ENCODE data around the gene FAAP20. TPM values are rescaled to one million over a fixed set of nuclear protein-coding genes. Genes with fewer than 3 reads are reported as not detected.

Gene FAAP20
- polyA plus RNA-seq, 2 of the 4 experiments (the other 2 are of a cell fraction), result 5.1 to 26.0 TPM

DNA sequence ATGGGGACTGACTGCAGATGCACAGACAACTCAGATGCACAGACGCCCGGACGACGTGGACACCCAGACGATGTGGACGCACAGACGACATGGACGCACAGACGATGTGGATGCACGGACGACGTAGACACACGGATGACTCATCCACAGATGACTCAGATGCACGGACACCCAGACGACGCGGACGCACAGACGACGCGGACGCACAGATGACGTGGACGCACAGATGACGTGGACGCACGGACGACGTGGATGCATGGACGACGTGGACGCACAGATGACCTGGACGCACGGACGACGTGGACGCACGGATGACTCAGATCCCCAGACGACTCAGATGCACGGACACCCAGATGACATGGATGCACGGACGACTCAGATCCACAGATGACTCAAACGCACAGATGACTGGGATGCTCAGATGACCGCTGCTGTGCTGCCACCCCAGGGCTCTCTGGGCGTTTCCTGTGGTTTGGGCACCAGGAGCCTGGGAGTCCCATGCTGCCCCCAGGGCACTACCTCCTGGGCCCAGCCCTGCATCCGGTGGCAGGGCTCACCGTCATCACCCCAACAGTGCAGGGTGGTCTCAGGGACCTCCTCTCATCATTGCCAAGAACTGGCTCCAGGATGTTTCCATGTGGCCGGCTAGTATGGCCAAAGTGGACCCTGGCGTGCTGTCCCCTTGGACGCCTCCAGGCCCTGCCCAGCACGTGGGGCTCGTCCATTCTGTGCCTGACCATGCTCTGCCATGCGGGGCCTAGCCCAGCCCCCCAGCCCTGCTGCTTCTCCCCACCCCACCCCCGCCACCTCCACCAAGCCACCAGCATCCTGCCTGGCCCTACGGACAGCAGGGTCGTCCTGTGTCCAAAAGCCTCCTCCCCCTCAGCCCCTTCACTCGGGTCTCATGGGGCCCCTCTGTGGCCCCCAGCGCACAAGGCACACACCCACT lies 14.0 kb downstream of the FAAP20 start:
- no peak for FAIRE-seq
- ChIA-PET POLR2A (no interaction called here), CTCF (interaction anchor here (1.5 kb wide), 1 partner anchor 14 kb away, joined by 4 read pairs; the partner anchor contains the start of gene FAAP20)
- TF ChIP-seq FOSL2 (IDR thresholded peaks at IDR 0.05) (no peak), FOSL2 (CRISPR knock-in tag; IDR thresholded peaks at IDR 0.05) (peak; percentile 72)
- TF ChIP-seq, protein P1, sequence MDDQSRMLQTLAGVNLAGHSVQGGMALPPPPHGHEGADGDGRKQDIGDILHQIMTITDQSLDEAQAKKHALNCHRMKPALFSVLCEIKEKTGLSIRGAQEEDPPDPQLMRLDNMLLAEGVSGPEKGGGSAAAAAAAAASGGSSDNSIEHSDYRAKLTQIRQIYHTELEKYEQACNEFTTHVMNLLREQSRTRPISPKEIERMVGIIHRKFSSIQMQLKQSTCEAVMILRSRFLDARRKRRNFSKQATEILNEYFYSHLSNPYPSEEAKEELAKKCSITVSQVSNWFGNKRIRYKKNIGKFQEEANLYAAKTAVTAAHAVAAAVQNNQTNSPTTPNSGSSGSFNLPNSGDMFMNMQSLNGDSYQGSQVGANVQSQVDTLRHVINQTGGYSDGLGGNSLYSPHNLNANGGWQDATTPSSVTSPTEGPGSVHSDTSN (IDR thresholded peaks at IDR 0.05), result no peak
- H3K4me2 ChIP-seq, result no peak overlapping the region
- no peaks in the 10 kb centered on the region for H3K4me1 ChIP-seq
- WGBS (ENCODE audit: missing lambda C conversion rate), result 86% methylated on average over 52 of the region's 58 CpGs
- H3K27ac ChIP-seq, result no peak overlapping the region
- no peak overlapping the region for H3K4me3 ChIP-seq
- H3K9me3 ChIP-seq, result no peaks in the 10 kb centered on the region
- DNase-seq (ENCODE audit: low read depth in 1 of 2, low spot score in 1 of 2), result no peak
- ATAC-seq, result no peak

DNA sequence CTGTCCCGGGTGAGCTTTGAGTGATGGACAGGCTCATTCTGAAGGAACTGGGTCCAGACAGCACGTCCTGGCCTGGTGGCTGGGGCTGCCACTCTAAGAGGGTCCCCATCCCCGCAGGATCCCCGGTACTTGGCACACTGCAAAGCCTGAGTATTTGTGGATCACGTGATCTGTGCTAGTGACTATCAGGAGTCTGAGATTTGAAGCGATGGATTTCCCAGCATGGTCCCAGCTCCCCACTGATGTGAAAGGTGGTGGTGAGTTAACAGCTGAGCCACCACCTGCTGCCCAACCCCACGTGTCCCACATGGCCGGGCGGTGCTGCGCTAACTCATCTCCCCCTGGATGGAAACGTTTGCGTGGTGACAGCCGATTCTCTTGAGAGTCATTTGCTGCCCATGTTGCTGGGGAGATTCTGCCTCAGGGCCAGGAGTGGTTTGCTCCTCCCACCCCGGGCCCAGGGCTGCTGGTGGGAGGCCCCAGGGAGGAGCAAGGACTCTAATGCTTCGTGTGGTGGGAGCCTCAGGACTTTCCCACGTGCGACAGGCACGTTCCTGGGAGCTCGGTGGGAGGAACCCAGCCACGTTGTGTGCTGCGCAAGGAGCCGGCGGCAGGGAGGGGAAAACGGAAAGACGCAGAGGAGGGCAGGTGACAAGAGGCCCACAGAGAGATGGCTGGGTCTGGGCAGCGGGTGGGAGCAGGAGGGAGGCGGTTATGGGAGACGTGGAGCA lies 15.1 kb downstream of the FAAP20 start:
- no peak for ATAC-seq
- FAIRE-seq, result no peak
- no peaks in the 10 kb centered on the region for H3K4me1 ChIP-seq
- ChIA-PET POLR2A (no interaction called here), CTCF (interaction anchor here (1.5 kb wide), 1 partner anchor 15 kb away, joined by 4 read pairs; the partner anchor contains the start of gene FAAP20)
- H3K4me2 ChIP-seq, result no peak overlapping the region
- no peak overlapping the region for H3K27ac ChIP-seq
- TF ChIP-seq SREBF2 (IDR thresholded peaks at IDR 0.05) (no peak), MYC (IDR thresholded peaks at IDR 0.05; ENCODE audit: borderline replicate concordance, low read length) (no peak), HOXB5 (CRISPR knock-in tag; IDR thresholded peaks at IDR 0.05) (no peak), HDAC2 (IDR thresholded peaks at IDR 0.05) (no peak), TP53 (CRISPR knock-in tag; IDR thresholded peaks at IDR 0.05) (no peak), RCOR1 (IDR thresholded peaks at IDR 0.05; ENCODE audit: low read depth, low read length) (no peak), NR3C1 (IDR thresholded peaks at IDR 0.05) (no peak), TFCP2L1 (CRISPR knock-in tag; IDR thresholded peaks at IDR 0.05) (no peak)
- TF ChIP-seq, protein P2, sequence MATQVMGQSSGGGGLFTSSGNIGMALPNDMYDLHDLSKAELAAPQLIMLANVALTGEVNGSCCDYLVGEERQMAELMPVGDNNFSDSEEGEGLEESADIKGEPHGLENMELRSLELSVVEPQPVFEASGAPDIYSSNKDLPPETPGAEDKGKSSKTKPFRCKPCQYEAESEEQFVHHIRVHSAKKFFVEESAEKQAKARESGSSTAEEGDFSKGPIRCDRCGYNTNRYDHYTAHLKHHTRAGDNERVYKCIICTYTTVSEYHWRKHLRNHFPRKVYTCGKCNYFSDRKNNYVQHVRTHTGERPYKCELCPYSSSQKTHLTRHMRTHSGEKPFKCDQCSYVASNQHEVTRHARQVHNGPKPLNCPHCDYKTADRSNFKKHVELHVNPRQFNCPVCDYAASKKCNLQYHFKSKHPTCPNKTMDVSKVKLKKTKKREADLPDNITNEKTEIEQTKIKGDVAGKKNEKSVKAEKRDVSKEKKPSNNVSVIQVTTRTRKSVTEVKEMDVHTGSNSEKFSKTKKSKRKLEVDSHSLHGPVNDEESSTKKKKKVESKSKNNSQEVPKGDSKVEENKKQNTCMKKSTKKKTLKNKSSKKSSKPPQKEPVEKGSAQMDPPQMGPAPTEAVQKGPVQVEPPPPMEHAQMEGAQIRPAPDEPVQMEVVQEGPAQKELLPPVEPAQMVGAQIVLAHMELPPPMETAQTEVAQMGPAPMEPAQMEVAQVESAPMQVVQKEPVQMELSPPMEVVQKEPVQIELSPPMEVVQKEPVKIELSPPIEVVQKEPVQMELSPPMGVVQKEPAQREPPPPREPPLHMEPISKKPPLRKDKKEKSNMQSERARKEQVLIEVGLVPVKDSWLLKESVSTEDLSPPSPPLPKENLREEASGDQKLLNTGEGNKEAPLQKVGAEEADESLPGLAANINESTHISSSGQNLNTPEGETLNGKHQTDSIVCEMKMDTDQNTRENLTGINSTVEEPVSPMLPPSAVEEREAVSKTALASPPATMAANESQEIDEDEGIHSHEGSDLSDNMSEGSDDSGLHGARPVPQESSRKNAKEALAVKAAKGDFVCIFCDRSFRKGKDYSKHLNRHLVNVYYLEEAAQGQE (IDR thresholded peaks at IDR 0.05), result no peak
- TF ChIP-seq, protein P3, sequence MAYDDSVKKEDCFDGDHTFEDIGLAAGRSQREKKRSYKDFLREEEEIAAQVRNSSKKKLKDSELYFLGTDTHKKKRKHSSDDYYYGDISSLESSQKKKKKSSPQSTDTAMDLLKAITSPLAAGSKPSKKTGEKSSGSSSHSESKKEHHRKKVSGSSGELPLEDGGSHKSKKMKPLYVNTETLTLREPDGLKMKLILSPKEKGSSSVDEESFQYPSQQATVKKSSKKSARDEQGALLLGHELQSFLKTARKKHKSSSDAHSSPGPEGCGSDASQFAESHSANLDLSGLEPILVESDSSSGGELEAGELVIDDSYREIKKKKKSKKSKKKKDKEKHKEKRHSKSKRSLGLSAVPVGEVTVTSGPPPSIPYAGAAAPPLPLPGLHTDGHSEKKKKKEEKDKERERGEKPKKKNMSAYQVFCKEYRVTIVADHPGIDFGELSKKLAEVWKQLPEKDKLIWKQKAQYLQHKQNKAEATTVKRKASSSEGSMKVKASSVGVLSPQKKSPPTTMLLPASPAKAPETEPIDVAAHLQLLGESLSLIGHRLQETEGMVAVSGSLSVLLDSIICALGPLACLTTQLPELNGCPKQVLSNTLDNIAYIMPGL (CRISPR knock-in tag; IDR thresholded peaks at IDR 0.05; ENCODE audit: borderline replicate concordance), result no peak
- WGBS (ENCODE audit: missing lambda C conversion rate), result 79% methylated on average over 23 of the region's 28 CpGs
- DNase-seq (ENCODE audit: low read depth in 1 of 2, low spot score in 1 of 2), result no peak
- H3K4me3 ChIP-seq, result no peak overlapping the region
- H3K9me3 ChIP-seq, result no peaks in the 10 kb centered on the region

DNA sequence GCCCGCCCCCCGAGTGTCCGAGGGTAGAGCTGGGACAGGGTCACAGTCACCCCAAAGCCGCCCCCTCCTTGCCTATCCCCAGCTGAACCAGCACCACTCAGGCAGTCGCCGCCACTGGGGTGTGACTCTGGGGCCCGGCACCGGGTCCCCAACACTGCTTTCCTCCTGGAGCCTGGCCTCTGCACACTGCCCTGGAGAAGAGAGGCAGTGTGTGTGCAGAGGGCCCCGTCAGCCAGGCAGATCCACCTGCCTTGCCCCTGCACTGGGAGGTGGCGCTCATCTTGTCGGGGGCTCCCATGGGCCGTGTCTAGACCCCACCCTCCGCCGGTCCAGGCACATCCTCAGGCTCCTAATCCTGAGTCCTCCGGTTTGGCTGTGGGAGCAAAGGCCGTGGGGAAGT lies 15.7 kb downstream of the FAAP20 start:
- 70% methylated on average over 9 of the region's 16 CpGs for WGBS (ENCODE audit: missing lambda C conversion rate)
- H3K4me2 ChIP-seq, result no peak overlapping the region
- H3K4me1 ChIP-seq, result no peaks in the 10 kb centered on the region
- FAIRE-seq (no peak), DNase-seq (ENCODE audit: low read depth in 1 of 2, low spot score in 1 of 2) (no peak), ATAC-seq (no peak)
- no peaks in the 10 kb centered on the region for H3K9me3 ChIP-seq
- TF ChIP-seq HEYL (CRISPR knock-in tag; IDR thresholded peaks at IDR 0.05), result no peak
- no peak for TF ChIP-seq CEBPB (IDR thresholded peaks at IDR 0.05)
- TF ChIP-seq EP300 (IDR thresholded peaks at IDR 0.05), result no peak
- no peak for TF ChIP-seq ESRRA (IDR thresholded peaks at IDR 0.05; ENCODE audit: borderline replicate concordance, low read length)
- TF ChIP-seq, protein P4, sequence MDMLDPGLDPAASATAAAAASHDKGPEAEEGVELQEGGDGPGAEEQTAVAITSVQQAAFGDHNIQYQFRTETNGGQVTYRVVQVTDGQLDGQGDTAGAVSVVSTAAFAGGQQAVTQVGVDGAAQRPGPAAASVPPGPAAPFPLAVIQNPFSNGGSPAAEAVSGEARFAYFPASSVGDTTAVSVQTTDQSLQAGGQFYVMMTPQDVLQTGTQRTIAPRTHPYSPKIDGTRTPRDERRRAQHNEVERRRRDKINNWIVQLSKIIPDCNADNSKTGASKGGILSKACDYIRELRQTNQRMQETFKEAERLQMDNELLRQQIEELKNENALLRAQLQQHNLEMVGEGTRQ (IDR thresholded peaks at IDR 0.05), result no peak
- TF ChIP-seq, protein P5, sequence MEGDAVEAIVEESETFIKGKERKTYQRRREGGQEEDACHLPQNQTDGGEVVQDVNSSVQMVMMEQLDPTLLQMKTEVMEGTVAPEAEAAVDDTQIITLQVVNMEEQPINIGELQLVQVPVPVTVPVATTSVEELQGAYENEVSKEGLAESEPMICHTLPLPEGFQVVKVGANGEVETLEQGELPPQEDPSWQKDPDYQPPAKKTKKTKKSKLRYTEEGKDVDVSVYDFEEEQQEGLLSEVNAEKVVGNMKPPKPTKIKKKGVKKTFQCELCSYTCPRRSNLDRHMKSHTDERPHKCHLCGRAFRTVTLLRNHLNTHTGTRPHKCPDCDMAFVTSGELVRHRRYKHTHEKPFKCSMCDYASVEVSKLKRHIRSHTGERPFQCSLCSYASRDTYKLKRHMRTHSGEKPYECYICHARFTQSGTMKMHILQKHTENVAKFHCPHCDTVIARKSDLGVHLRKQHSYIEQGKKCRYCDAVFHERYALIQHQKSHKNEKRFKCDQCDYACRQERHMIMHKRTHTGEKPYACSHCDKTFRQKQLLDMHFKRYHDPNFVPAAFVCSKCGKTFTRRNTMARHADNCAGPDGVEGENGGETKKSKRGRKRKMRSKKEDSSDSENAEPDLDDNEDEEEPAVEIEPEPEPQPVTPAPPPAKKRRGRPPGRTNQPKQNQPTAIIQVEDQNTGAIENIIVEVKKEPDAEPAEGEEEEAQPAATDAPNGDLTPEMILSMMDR (IDR thresholded peaks at IDR 0.05), result no peak
- ChIA-PET CTCF (interaction anchor here (1.5 kb wide), 1 partner anchor 16 kb away, joined by 4 read pairs; the partner anchor contains the start of gene FAAP20), POLR2A (no interaction called here)
- H3K4me3 ChIP-seq, result no peak overlapping the region
- H3K27ac ChIP-seq, result no peak overlapping the region
